ENCODE measurements around the gene NCKAP5.

GRCh38 chr2:133120310-133120709, 448.0 kb downstream of the NCKAP5 start:
- no peak for TF ChIP-seq TAF1 (IDR thresholded peaks at IDR 0.05; ENCODE audit: borderline replicate concordance, insufficient read depth, low read length)
- no peak for TF ChIP-seq SIN3A (IDR thresholded peaks at IDR 0.05; ENCODE audit: borderline replicate concordance, insufficient read depth, low read length)
- no peak for TF ChIP-seq POLR2AphosphoS5 (IDR thresholded peaks at IDR 0.05; ENCODE audit: low read depth, low read length)
- TF ChIP-seq, protein P1, sequence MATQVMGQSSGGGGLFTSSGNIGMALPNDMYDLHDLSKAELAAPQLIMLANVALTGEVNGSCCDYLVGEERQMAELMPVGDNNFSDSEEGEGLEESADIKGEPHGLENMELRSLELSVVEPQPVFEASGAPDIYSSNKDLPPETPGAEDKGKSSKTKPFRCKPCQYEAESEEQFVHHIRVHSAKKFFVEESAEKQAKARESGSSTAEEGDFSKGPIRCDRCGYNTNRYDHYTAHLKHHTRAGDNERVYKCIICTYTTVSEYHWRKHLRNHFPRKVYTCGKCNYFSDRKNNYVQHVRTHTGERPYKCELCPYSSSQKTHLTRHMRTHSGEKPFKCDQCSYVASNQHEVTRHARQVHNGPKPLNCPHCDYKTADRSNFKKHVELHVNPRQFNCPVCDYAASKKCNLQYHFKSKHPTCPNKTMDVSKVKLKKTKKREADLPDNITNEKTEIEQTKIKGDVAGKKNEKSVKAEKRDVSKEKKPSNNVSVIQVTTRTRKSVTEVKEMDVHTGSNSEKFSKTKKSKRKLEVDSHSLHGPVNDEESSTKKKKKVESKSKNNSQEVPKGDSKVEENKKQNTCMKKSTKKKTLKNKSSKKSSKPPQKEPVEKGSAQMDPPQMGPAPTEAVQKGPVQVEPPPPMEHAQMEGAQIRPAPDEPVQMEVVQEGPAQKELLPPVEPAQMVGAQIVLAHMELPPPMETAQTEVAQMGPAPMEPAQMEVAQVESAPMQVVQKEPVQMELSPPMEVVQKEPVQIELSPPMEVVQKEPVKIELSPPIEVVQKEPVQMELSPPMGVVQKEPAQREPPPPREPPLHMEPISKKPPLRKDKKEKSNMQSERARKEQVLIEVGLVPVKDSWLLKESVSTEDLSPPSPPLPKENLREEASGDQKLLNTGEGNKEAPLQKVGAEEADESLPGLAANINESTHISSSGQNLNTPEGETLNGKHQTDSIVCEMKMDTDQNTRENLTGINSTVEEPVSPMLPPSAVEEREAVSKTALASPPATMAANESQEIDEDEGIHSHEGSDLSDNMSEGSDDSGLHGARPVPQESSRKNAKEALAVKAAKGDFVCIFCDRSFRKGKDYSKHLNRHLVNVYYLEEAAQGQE (IDR thresholded peaks at IDR 0.05; ENCODE audit: insufficient read depth in 1 of 2, low read depth in 2 of 2, low read length in 2 of 2), result no peak

All from PFSK-1 (cell line).